Measurements from ENCODE around the gene LRRC25.
"Not testable (repeated sequence)": the region's sequence is repeated elsewhere in the genome, so short reads cannot be mapped to it uniquely, and the experiment has no call there.

Gene LRRC25

GRCh38 chr19:18405754-18406153 is 8.3 kb upstream of the LRRC25 start:
- not testable (repeated sequence) for DNase-seq (ENCODE audit: low read depth in 1 of 2, low spot score in 1 of 2)

GRCh38 chr19:18402455-18403248 is 5.2 kb upstream of the LRRC25 start:
- not testable (repeated sequence) for DNase-seq (ENCODE audit: low read depth in 1 of 2, low spot score in 1 of 2)

- no peak for DNase-seq (ENCODE audit: low read depth in 1 of 2, low spot score in 1 of 2)
Measured at GRCh38 chr19:18401580-18402112, 4.2 kb upstream of the LRRC25 start.

GRCh38 chr19:18399008-18399407 is 1.6 kb upstream of the LRRC25 start:
- no peak for DNase-seq (ENCODE audit: low read depth in 1 of 2, low spot score in 1 of 2)

- DNase-seq (ENCODE audit: low read depth in 1 of 2, low spot score in 1 of 2), result no peak
Measured at GRCh38 chr19:18396471-18397241, 766 bp downstream of the LRRC25 start.

- DNase-seq (ENCODE audit: low read depth in 1 of 2, low spot score in 1 of 2), result no peak
Measured at GRCh38 chr19:18393836-18394235, 3.6 kb downstream of the LRRC25 start.

- no peak for DNase-seq (ENCODE audit: low read depth in 1 of 2, low spot score in 1 of 2)
Measured at GRCh38 chr19:18392926-18393325, 4.5 kb downstream of the LRRC25 start.

GRCh38 chr19:18392417-18392816 is 5.0 kb downstream of the LRRC25 start:
- DNase-seq (ENCODE audit: low read depth in 1 of 2, low spot score in 1 of 2), result no peak

- no peak for DNase-seq (ENCODE audit: low read depth in 1 of 2, low spot score in 1 of 2)
Measured at GRCh38 chr19:18391509-18392075, 5.8 kb downstream of the LRRC25 start.

GRCh38 chr19:18390065-18390907 is 7.1 kb downstream of the LRRC25 start:
- DNase-seq (ENCODE audit: low read depth in 1 of 2, low spot score in 1 of 2), result no peak

GRCh38 chr19:18389726-18390064 is 7.7 kb downstream of the LRRC25 start:
- no peak for DNase-seq (ENCODE audit: low read depth in 1 of 2, low spot score in 1 of 2)

GRCh38 chr19:18388960-18389725 is 8.3 kb downstream of the LRRC25 start:
- DNase-seq (ENCODE audit: low read depth in 1 of 2, low spot score in 1 of 2), result no peak

GRCh38 chr19:18388100-18388959 is 9.1 kb downstream of the LRRC25 start:
- peak; percentile 59 to 71 for DNase-seq (ENCODE audit: low read depth in 1 of 2, low spot score in 1 of 2)

- DNase-seq (ENCODE audit: low read depth in 1 of 2, low spot score in 1 of 2), result no peak
Measured at GRCh38 chr19:18386543-18387271, 10.7 kb downstream of the LRRC25 start.

- DNase-seq (ENCODE audit: low read depth in 1 of 2, low spot score in 1 of 2), result no peak
Measured at GRCh38 chr19:18385675-18386542, 11.5 kb downstream of the LRRC25 start, which contains the start of gene GDF15. GDF15 (plus strand) TSS chr19:18386158; CDS start chr19:18386190, 32 bp downstream.

- DNase-seq (ENCODE audit: low read depth in 1 of 2, low spot score in 1 of 2), result no peak
Measured at GRCh38 chr19:18385359-18385674, 12.1 kb downstream of the LRRC25 start.

- no peak for DNase-seq (ENCODE audit: low read depth in 1 of 2, low spot score in 1 of 2)
Measured at GRCh38 chr19:18384775-18385174, 12.6 kb downstream of the LRRC25 start.

- not testable (repeated sequence) for DNase-seq (ENCODE audit: low read depth in 1 of 2, low spot score in 1 of 2)
Measured at GRCh38 chr19:18383622-18384021, 13.8 kb downstream of the LRRC25 start.
